Uterus (tissue), 4 donors: ENCODE data around the gene DST. TPM values are rescaled to one million over a fixed set of nuclear protein-coding genes. Genes with fewer than 3 reads are reported as not detected.

Experiments used
- DNase-seq, 2 donors: peaks; one replicate each; pipeline ENCODE4 v3.0.0-alpha.2; 2019 to 2020
- H3K27ac ChIP-seq, 2 donors: fragments of 200-600 bp; sonication (generic); 1 replicate in 1 of 2; 2 replicates in 1 of 2; pipeline ENCODE4 v1.5.1; 2016 to 2018
- H3K27me3 ChIP-seq, 2 donors: fragments of 200-600 bp; sonication (generic); one replicate each; pipeline ENCODE4 v1.5.1; 2018 to 2019; ENCODE audit warnings: control low read depth in 1 of 2
- H3K36me3 ChIP-seq, 2 donors: fragments of 200-600 bp; sonication (generic); one replicate each; pipeline ENCODE4 v1.5.1; 2019; ENCODE audit warnings: control low read depth in 1 of 2
- H3K4me1 ChIP-seq, 2 donors: fragments of 200-600 bp; sonication (generic); one replicate each; pipeline ENCODE4 v1.5.1; 2018 to 2019; ENCODE audit warnings: control low read depth in 1 of 2
- H3K4me3 ChIP-seq, 2 donors: fragments of 200-600 bp; sonication (generic); 1 replicate in 1 of 2; 2 replicates in 1 of 2; pipeline ENCODE4 v1.5.1; 2018 to 2019; ENCODE audit warnings: mild to moderate bottlenecking in 1 of 2
- H3K9me3 ChIP-seq, 2 donors: fragments of 200-600 bp; sonication (generic); one replicate each; pipeline ENCODE4 v1.5.1; 2019; ENCODE audit warnings: control low read depth in 1 of 2
- CTCF ChIP-seq, 4 experiments: fragments of 200-600 bp in 2 of 4; fragments of 450-650 bp in 2 of 4; sonication (generic) in 2 of 4; IDR thresholded peaks; one replicate each; pipeline ENCODE4 v1.5.1; 2016 to 2019; ENCODE audit warnings: antibody characterized with exemption in 4 of 4, mild to moderate bottlenecking in 2 of 4, moderate library complexity in 1 of 4
- POLR2A ChIP-seq, 2 donors: fragments of 450-650 bp; IDR thresholded peaks; one replicate each; pipeline ENCODE4 v1.6.1; 2016; ENCODE audit warnings: antibody characterized with exemption in 2 of 2, mild to moderate bottlenecking in 1 of 2, moderate library complexity in 1 of 2
- intact Hi-C: fragments of 100-400 bp; cut with DNase I; formaldehyde crosslinking; loops from one replicate; pipeline ENCODE4 v1.15.1; 2023; ENCODE audit warnings: low total_unique reads
- total RNA-seq, 4 donors: library from RNA; depleted of rRNA in 3 of 4; stranded (reverse); fragments of >200 nt in 3 of 4; gene quantifications; one replicate each; pipeline versions ENCODE4 v1.1.0 to v1.2.4, GENCODE V29; 2014 to 2023
- donor health status: DM: yes; HTN: yes; CAD: no.

Gene DST
- total RNA-seq, 4 donors from 2014 or later: 307 to 809 (median 516) TPM

GRCh38 chr6:56652994-56653393, 10.3 kb upstream of the DST start:
- H3K27ac ChIP-seq: no peak overlapping the region
- DNase-seq: no peak
- no peaks in the 10 kb centered on the region for H3K4me1 ChIP-seq
- intact Hi-C loops: no loop called here
- H3K36me3 ChIP-seq: no peaks in the 10 kb centered on the region
- TF ChIP-seq POLR2A (IDR thresholded peaks at IDR 0.05) (no peak), CTCF (IDR thresholded peaks at IDR 0.05) (no peak)
- no peaks in the 10 kb centered on the region for H3K9me3 ChIP-seq
- no peaks in the 10 kb centered on the region for H3K27me3 ChIP-seq
- H3K4me3 ChIP-seq: no peak overlapping the region

- intact Hi-C loops: no loop called here
- H3K4me3 ChIP-seq: no peak overlapping the region
Observed at GRCh38 chr6:56652231-56652630, 9.5 kb upstream of the DST start.

GRCh38 chr6:56650191-56650590, 7.5 kb upstream of the DST start:
- no peak for TF ChIP-seq POLR2A (IDR thresholded peaks at IDR 0.05)
- no peak for TF ChIP-seq CTCF (IDR thresholded peaks at IDR 0.05)
- Histone ChIP-seq H3K4me3 (no peak overlapping the region), H3K9me3 (no peaks in the 10 kb centered on the region), H3K36me3 (no peaks in the 10 kb centered on the region), H3K27me3 (no peaks in the 10 kb centered on the region), H3K27ac (no peak overlapping the region), H3K4me1 (no peaks in the 10 kb centered on the region)
- intact Hi-C loops: no loop called here
- DNase-seq: no peak

More at GRCh38 chr6:56652231-56652630, 9.5 kb upstream of the DST start:
- Histone ChIP-seq H3K36me3 (no peaks in the 10 kb centered on the region), H3K4me1 (no peaks in the 10 kb centered on the region), H3K27me3 (no peaks in the 10 kb centered on the region), H3K9me3 (no peaks in the 10 kb centered on the region), H3K27ac (no peak overlapping the region)
- TF ChIP-seq CTCF (IDR thresholded peaks at IDR 0.05): no peak
- DNase-seq: no peak

- Histone ChIP-seq H3K27ac (no peak overlapping the region), H3K4me1 (no peaks in the 10 kb centered on the region), H3K4me3 (no peak overlapping the region), H3K9me3 (no peaks in the 10 kb centered on the region), H3K36me3 (no peaks in the 10 kb centered on the region), H3K27me3 (no peaks in the 10 kb centered on the region)
- intact Hi-C loops: no loop called here
- TF ChIP-seq POLR2A (IDR thresholded peaks at IDR 0.05): no peak
- TF ChIP-seq CTCF (IDR thresholded peaks at IDR 0.05): no peak
- DNase-seq: no peak
Observed at GRCh38 chr6:56649782-56650181, 7.1 kb upstream of the DST start.

- Histone ChIP-seq H3K4me1 (no peaks in the 10 kb centered on the region), H3K36me3 (no peaks in the 10 kb centered on the region), H3K9me3 (no peaks in the 10 kb centered on the region), H3K4me3 (no peak overlapping the region), H3K27me3 (no peaks in the 10 kb centered on the region), H3K27ac (no peak overlapping the region)
- intact Hi-C loops: no loop called here
- DNase-seq: no peak
- TF ChIP-seq POLR2A (IDR thresholded peaks at IDR 0.05) (no peak), CTCF (IDR thresholded peaks at IDR 0.05) (no peak)
Observed at GRCh38 chr6:56649053-56649769, 6.5 kb upstream of the DST start.
